Activated T-helper 2 cell treated with anti-CD3 and anti-CD28 coated beads, Interferon-gamma antibody, Interleukin-2, Interleukin-4, amounts not matched to agents 10 μg/mL and 5 μg/mL and 100 μg/mL, durations not matched to agents 14 hours and 24 hours and 36 hours (primary cell): ENCODE measurements around the gene PNKD. TPM values are rescaled to one million over a fixed set of nuclear protein-coding genes. Genes with fewer than 3 reads are reported as not detected.

Experiments
- DNase-seq: peaks from one replicate; pipeline ENCODE4 v3.0.0; 2021; ENCODE audit warnings: low spot score
- H3K27ac Mint-ChIP-seq: one replicate; pipeline ENCODE4 v1.8.0; 2021; ENCODE audit warnings: mixed read lengths
- H3K27me3 Mint-ChIP-seq: one replicate; pipeline ENCODE4 v1.8.0; 2021; ENCODE audit warnings: low read depth, mixed read lengths
- H3K36me3 Mint-ChIP-seq: one replicate; pipeline ENCODE4 v1.8.0; 2021; ENCODE audit warnings: low read depth, mixed read lengths
- H3K4me1 Mint-ChIP-seq: one replicate; pipeline ENCODE4 v1.8.0; 2021; ENCODE audit warnings: low read depth, mixed read lengths
- H3K4me3 Mint-ChIP-seq: one replicate; pipeline ENCODE4 v1.8.0; 2021; ENCODE audit warnings: low read depth, mild to moderate bottlenecking, moderate library complexity, mixed read lengths
- H3K9me3 Mint-ChIP-seq: one replicate; pipeline ENCODE4 v1.8.0; 2021; ENCODE audit warnings: mixed read lengths
- intact Hi-C: fragments of 100-400 bp; cut with micrococcal nuclease; formaldehyde crosslinking; loops from one replicate; pipeline ENCODE4 v1.15.1; 2023
- total RNA-seq: library from RNA; stranded (reverse); gene quantifications from 2 replicates; pipeline ENCODE4 v1.2.3, GENCODE V29; 2022

Gene PNKD
- total RNA-seq, 1 donor from 2014 or later = 20.8 TPM

DNA sequence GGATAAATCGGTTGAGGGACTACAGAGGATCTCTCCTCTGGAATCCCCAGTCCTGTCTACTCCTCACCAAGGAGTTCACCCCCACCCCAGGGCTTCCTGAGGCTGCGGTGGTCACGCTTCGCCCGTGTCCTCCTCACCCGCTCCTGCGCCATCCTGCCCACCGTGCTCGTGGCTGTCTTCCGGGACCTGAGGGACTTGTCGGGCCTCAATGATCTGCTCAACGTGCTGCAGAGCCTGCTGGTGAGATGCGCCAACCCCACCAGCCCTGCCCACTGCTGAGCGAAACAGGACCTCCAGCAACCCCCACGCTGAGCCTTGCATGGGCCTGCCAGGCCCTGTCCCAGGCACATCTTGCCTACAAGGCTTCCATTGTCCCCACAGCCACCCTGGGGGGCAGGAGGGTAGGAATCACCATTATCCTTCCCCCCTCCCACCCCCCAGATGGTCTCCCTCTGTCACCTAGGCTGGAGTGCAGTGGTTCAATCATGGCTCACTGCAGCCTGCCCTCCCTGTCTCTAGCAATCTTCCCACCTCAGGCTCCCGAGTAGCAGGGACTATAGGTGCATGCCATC is 122.7 kb downstream of the PNKD start:
- Mint-ChIP-seq H3K4me1 (peaks cover 30% of the 10 kb centered on the region), H3K27me3 (no peaks in the 10 kb centered on the region), H3K36me3 (no peaks in the 10 kb centered on the region), H3K4me3 (no peak overlapping the region), H3K9me3 (no peaks in the 10 kb centered on the region), H3K27ac (no peak overlapping the region)
- DNase-seq = no peak
- intact Hi-C loops = no loop called here

DNA sequence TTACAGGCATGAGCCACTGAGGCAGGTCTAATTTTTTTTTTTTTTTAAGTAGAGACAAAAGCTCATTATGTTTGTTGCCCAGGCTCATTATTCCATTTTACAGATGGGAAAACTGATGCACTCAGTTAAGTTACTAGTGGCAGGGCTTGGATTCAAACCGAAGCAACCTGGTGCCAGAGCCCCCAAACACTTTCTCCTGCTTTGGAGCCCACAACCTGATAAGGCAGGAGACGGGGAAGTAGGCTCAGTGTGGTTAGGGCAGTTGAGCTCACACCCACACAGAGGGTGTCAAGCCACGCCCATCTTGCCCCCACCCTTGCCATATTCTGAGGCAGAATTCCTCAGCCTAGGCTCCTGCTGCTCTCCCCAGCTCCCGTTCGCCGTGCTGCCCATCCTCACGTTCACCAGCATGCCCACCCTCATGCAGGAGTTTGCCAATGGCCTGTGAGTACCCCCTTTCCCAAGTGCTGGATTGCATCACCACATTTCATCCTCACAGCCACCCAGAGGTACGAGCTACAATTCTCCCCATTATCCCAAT is 123.5 kb downstream of the PNKD start:
- DNase-seq = no peak
- no peak overlapping the region for H3K27ac Mint-ChIP-seq
- H3K27me3 Mint-ChIP-seq = no peaks in the 10 kb centered on the region
- H3K9me3 Mint-ChIP-seq = no peaks in the 10 kb centered on the region
- H3K4me1 Mint-ChIP-seq = peaks cover 30% of the 10 kb centered on the region
- intact Hi-C loops = no loop called here
- no peaks in the 10 kb centered on the region for H3K36me3 Mint-ChIP-seq
- H3K4me3 Mint-ChIP-seq = no peak overlapping the region

DNA sequence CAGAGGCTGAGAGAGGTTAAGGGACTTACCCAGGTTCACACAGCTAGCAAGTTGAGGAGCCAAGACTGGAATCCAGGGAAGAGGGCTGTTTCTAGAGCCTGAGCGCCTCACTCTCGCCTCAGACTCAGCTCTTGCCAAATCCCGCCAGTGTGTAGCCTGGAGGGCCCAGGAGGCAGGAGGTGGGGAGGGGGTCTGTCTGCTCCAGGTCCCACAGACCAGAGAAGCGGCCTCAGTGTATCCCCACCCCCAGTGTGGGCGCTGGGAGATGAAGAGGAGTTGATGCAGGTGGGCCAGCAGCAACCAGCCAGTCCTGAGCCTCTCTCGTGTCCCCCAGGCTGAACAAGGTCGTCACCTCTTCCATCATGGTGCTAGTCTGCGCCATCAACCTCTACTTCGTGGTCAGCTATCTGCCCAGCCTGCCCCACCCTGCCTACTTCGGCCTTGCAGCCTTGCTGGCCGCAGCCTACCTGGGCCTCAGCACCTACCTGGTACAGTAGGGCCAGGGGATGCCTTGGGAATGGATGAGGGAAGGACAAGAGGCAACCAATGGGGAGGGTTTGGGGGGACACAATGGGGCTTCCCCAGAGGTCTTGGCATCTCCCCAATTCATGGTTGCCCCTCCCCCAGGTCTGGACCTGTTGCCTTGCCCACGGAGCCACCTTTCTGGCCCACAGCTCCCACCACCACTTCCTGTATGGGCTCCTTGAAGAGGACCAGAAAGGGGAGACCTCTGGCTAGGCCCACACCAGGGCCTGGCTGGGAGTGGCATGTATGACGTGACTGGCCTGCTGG is 124.2 kb downstream of the PNKD start:
- Mint-ChIP-seq H3K4me3 (peak overlapping the region; percentile 13), H3K4me1 (peaks cover 30% of the 10 kb centered on the region), H3K27ac (peak overlapping the region; percentile 46), H3K9me3 (no peaks in the 10 kb centered on the region), H3K27me3 (no peaks in the 10 kb centered on the region), H3K36me3 (no peaks in the 10 kb centered on the region)
- intact Hi-C loops = loop anchor here (5.0 kb wide), 2 partner anchors 123 to 783 kb away; partner anchors contain the start of genes CNPPD1 and RETREG2
- no peak for DNase-seq

DNA sequence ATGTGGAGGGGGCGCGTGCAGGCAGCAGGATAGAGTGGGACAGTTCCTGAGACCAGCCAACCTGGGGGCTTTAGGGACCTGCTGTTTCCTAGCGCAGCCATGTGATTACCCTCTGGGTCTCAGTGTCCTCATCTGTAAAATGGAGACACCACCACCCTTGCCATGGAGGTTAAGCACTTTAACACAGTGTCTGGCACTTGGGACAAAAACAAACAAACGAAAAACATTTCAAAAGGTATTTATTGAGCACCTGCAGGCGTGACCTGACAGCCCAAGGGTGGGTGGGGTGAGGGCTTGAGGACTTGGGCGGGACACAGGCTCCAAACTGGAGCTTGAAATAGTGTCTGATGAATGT is 124.7 kb downstream of the PNKD start:
- intact Hi-C loops = loop anchor here (5.0 kb wide), 2 partner anchors 122 to 782 kb away; partner anchors contain the start of genes CNPPD1 and RETREG2

DNA sequence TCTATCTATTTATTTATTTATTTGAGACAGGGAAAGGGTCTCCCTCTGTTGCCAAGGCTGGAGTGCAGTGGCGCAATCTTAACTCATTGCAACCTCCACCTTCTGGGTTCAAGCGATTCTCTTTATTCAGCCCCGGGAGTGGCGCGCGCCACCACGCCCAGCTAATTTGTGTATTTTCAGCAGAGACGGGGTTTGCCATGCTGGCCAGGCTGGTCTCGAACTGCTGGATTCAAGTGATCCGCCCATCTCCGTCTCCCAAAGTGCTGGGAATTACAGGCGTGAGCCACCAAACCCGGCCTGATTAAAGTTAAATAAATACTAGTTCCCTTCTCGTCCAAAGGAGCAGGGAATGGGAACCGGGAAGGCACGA is 125.1 kb downstream of the PNKD start:
- Mint-ChIP-seq H3K4me3 (peak overlapping the region; percentile 72), H3K36me3 (no peaks in the 10 kb centered on the region), H3K9me3 (no peaks in the 10 kb centered on the region), H3K4me1 (peaks cover 30% of the 10 kb centered on the region), H3K27me3 (no peaks in the 10 kb centered on the region), H3K27ac (peak overlapping the region; percentile 90)
- intact Hi-C loops = loop anchor here (5.0 kb wide), 2 partner anchors 122 to 782 kb away; partner anchors contain the start of genes CNPPD1 and RETREG2
- no peak for DNase-seq

More for the DNA sequence above, 124.7 kb downstream of the PNKD start:
- DNase-seq = no peak
- H3K9me3 Mint-ChIP-seq = no peaks in the 10 kb centered on the region
- peak overlapping the region; percentile 46 for H3K27ac Mint-ChIP-seq
- no peaks in the 10 kb centered on the region for H3K27me3 Mint-ChIP-seq
- peaks cover 30% of the 10 kb centered on the region for H3K4me1 Mint-ChIP-seq
- peak overlapping the region; percentile 13 for H3K4me3 Mint-ChIP-seq
- H3K36me3 Mint-ChIP-seq = no peaks in the 10 kb centered on the region

DNA sequence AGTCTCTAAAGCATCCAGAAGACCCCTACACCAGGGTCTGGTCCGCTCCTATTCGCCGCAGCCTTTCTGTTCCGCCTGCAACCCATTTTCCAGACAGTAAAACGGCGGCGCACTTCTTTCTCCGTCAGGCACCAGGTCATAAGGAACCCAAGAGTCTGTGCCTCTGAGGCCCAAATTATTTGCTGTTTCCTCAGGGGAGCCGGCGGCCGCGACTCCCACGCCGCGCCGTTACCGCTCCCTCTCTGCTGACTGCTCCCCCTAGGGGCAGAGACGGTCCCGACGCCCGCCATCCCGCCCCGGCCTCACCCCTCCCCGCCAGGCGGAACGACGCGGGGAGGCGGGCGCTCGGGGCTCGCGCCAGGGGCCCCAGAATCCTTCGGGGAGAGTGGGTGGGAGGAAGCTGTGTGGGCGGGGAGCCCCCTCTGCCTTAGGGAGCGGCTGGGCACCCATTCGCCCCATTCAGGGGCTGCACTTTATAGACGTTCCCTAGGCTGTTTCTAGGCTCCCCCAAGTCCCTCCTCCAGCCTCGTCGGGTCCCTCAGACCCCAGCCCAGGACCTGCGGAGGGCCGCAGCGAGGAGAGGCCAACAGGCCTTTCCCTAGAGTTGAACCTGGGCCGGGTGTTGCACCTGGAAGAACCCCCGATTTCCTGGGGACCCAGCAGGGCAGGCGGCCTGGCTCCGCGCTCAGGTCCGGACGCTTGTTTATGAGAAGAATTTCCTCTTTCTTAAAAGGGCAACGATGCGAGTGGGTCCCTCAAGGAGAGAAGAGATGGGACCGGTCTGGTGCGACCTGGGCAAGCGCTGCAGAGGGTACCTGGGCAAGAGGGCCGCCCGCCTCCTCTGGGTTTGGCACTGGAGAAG is 125.7 kb downstream of the PNKD start:
- Mint-ChIP-seq H3K36me3 (peaks cover 1% of the 10 kb centered on the region), H3K4me3 (peak overlapping the region; percentile 86), H3K27ac (peak overlapping the region; percentile 93), H3K9me3 (no peaks in the 10 kb centered on the region), H3K4me1 (peaks cover 30% of the 10 kb centered on the region), H3K27me3 (no peaks in the 10 kb centered on the region)
- intact Hi-C loops = loop anchor here (1.0 to 5.0 kb wide), 10 partner anchors 10 to 781 kb away; partner anchors contain the start of genes AAMP, BCS1L, CNOT9 and CNPPD1
- peak; percentile 93 for DNase-seq

Other genes with a start within 250 kb of the PNKD start
- 0.39 TPM in 1 of 2 replicates, not detected in the other for gene RUFY4, start 201.3 kb upstream of the PNKD start, total RNA-seq
- 0.09 TPM in 1 of 2 replicates, not detected in the other for gene CXCR2, start 144.5 kb upstream of the PNKD start, total RNA-seq
- not detected in 2 replicates for gene CXCR1, start 103.6 kb upstream of the PNKD start, total RNA-seq
- 639 and 643 TPM in 2 replicates for gene ARPC2, start 53.3 kb upstream of the PNKD start, total RNA-seq
- gene GPBAR1, start 9.5 kb upstream of the PNKD start, total RNA-seq = 0.41 and 0.87 TPM in 2 replicates
- 82.4 and 82.9 TPM in 2 replicates for gene AAMP, start 382 bp upstream of the PNKD start, total RNA-seq
- 69.6 and 73.7 TPM in 2 replicates for gene TMBIM1, start 22.0 kb downstream of the PNKD start, total RNA-seq
- gene CATIP, start 86.3 kb downstream of the PNKD start, total RNA-seq = not detected in 2 replicates
- 0.18 and 0.21 TPM in 2 replicates for gene SLC11A1, start 111.8 kb downstream of the PNKD start, total RNA-seq
- gene CTDSP1, start 129.3 kb downstream of the PNKD start, total RNA-seq = 114 and 115 TPM in 2 replicates
- not detected in 2 replicates for gene VIL1, start 148.6 kb downstream of the PNKD start, total RNA-seq